Pons (tissue), 1 donor: Measurements from ENCODE around the gene GART.

Experiments used
- DNase-seq: peaks from one replicate; pipeline ENCODE4 v3.0.0-alpha.2; 2016; ENCODE audit warnings: low spot score

Gene GART

GRCh38 chr21:33552999-33553598 lies 11.2 kb upstream of the GART start:
- DNase-seq = no peak

GRCh38 chr21:33552093-33552998 lies 10.4 kb upstream of the GART start:
- no peak for DNase-seq

- DNase-seq = no peak
These were observed 9.7 kb upstream of the GART start for GRCh38 chr21:33551664-33552063.

GRCh38 chr21:33550772-33551660 lies 9.1 kb upstream of the GART start:
- no peak for DNase-seq

GRCh38 chr21:33549848-33550771 lies 8.2 kb upstream of the GART start:
- no peak for DNase-seq

GRCh38 chr21:33546086-33546485 lies 4.2 kb upstream of the GART start:
- peak; percentile 21 for DNase-seq

- DNase-seq = no peak
These were observed 2.7 kb upstream of the GART start for GRCh38 chr21:33544451-33545195.

GRCh38 chr21:33543505-33544129 lies 1.7 kb upstream of the GART start:
- peak; percentile 60 for DNase-seq

GRCh38 chr21:33542640-33543504 lies 955 bp upstream of the GART start, which contains the start of gene SON:
Gene SON (plus strand): TSS chr21:33543038. CDS start chr21:33543093, 55 bp downstream.
- peak; percentile 99 for DNase-seq

- peak; percentile 41 for DNase-seq
These were observed 709 bp downstream of the GART start for GRCh38 chr21:33541105-33541711.

GRCh38 chr21:33540711-33541104 lies 1.2 kb downstream of the GART start:
- no peak for DNase-seq

GRCh38 chr21:33539616-33540015 lies 2.3 kb downstream of the GART start:
- no peak for DNase-seq

- no peak for DNase-seq
These were observed 4.7 kb downstream of the GART start for GRCh38 chr21:33537212-33537611.

GRCh38 chr21:33531007-33531406 lies 10.9 kb downstream of the GART start:
- no peak for DNase-seq

- DNase-seq = no peak
These were observed 19.0 kb downstream of the GART start for GRCh38 chr21:33522953-33523349.

GRCh38 chr21:33522297-33522952 lies 19.5 kb downstream of the GART start:
- no peak for DNase-seq

- no peak for DNase-seq
These were observed 23.0 kb downstream of the GART start for GRCh38 chr21:33518899-33519298.

- DNase-seq = no peak
These were observed 27.7 kb downstream of the GART start for GRCh38 chr21:33514229-33514628.
